Type B pancreatic cell (in vitro differentiated cells): Measurements from ENCODE around the gene TRAF7. TPM values are rescaled to one million over a fixed set of nuclear protein-coding genes. Genes with fewer than 3 reads are reported as not detected.

Experiments
- DNase-seq: peaks from one replicate; pipeline ENCODE4 v3.0.0; 2021; ENCODE audit warnings: mixed read lengths; ENCODE audit not compliant: unreplicated experiment; ENCODE audit errors: extremely low spot score
- H3K27ac Mint-ChIP-seq: 2 replicates; pipeline ENCODE4 v1.8.0; 2021; ENCODE audit warnings: mild to moderate bottlenecking, mixed read lengths
- H3K27me3 Mint-ChIP-seq: 2 replicates; pipeline ENCODE4 v1.8.0; 2021; ENCODE audit warnings: mixed read lengths
- H3K36me3 Mint-ChIP-seq: 2 replicates; pipeline ENCODE4 v1.8.0; 2021; ENCODE audit warnings: mixed read lengths
- H3K4me1 Mint-ChIP-seq: one replicate; pipeline ENCODE4 v1.8.0; 2021; ENCODE audit warnings: mixed read lengths; ENCODE audit not compliant: unreplicated experiment
- H3K4me3 Mint-ChIP-seq: 2 replicates; pipeline ENCODE4 v1.8.0; 2021; ENCODE audit warnings: mild to moderate bottlenecking, mixed read lengths
- H3K9me3 Mint-ChIP-seq: 2 replicates; pipeline ENCODE4 v1.8.0; 2021; ENCODE audit warnings: mixed read lengths
- total RNA-seq: library from RNA; stranded (reverse); gene quantifications from 2 replicates; pipeline ENCODE4 v1.2.1, GENCODE V29; 2021; ENCODE audit warnings: low replicate concordance
- TF ChIP-seq, protein P1 (sequence below): fragments of 200-600 bp; sonication (generic); conservative IDR thresholded peaks from 2 replicates; pipeline ENCODE4 v1.5.0; 2021; ENCODE audit warnings: antibody characterized with exemption, mild to moderate bottlenecking

Gene TRAF7
- total RNA-seq, 1 donor from 2014 or later, result 71.0 TPM

- no peak overlapping the region for H3K27ac Mint-ChIP-seq
- H3K4me1 Mint-ChIP-seq, result peaks cover 19% of the 10 kb centered on the region
- H3K36me3 Mint-ChIP-seq, result peaks cover 4% of the 10 kb centered on the region
- peaks cover 3% of the 10 kb centered on the region for H3K27me3 Mint-ChIP-seq
- no peaks in the 10 kb centered on the region for H3K9me3 Mint-ChIP-seq
- TF ChIP-seq, protein P1, sequence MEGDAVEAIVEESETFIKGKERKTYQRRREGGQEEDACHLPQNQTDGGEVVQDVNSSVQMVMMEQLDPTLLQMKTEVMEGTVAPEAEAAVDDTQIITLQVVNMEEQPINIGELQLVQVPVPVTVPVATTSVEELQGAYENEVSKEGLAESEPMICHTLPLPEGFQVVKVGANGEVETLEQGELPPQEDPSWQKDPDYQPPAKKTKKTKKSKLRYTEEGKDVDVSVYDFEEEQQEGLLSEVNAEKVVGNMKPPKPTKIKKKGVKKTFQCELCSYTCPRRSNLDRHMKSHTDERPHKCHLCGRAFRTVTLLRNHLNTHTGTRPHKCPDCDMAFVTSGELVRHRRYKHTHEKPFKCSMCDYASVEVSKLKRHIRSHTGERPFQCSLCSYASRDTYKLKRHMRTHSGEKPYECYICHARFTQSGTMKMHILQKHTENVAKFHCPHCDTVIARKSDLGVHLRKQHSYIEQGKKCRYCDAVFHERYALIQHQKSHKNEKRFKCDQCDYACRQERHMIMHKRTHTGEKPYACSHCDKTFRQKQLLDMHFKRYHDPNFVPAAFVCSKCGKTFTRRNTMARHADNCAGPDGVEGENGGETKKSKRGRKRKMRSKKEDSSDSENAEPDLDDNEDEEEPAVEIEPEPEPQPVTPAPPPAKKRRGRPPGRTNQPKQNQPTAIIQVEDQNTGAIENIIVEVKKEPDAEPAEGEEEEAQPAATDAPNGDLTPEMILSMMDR, result no peak
- H3K4me3 Mint-ChIP-seq, result peak overlapping the region; percentile 94
- DNase-seq, result no peak
These were observed 2.1 kb downstream of the TRAF7 start for GRCh38 chr16:2157480-2158261.

- Mint-ChIP-seq H3K36me3 (peaks cover 4% of the 10 kb centered on the region), H3K27me3 (peaks cover 3% of the 10 kb centered on the region), H3K4me1 (peaks cover 18% of the 10 kb centered on the region), H3K9me3 (no peaks in the 10 kb centered on the region), H3K27ac (no peak overlapping the region), H3K4me3 (no peak overlapping the region)
- TF ChIP-seq, protein P1, result no peak
- no peak for DNase-seq
These were observed 2.7 kb downstream of the TRAF7 start for GRCh38 chr16:2158262-2158638.

- TF ChIP-seq, protein P1, result no peak
- H3K36me3 Mint-ChIP-seq, result peaks cover 4% of the 10 kb centered on the region
- peaks cover 3% of the 10 kb centered on the region for H3K27me3 Mint-ChIP-seq
- DNase-seq, result no peak
- peak overlapping the region; percentile 22 for H3K4me3 Mint-ChIP-seq
- H3K4me1 Mint-ChIP-seq, result peaks cover 15% of the 10 kb centered on the region
- no peak overlapping the region for H3K27ac Mint-ChIP-seq
- H3K9me3 Mint-ChIP-seq, result no peaks in the 10 kb centered on the region
These were observed 3.7 kb downstream of the TRAF7 start for GRCh38 chr16:2159175-2159838.

DNA sequence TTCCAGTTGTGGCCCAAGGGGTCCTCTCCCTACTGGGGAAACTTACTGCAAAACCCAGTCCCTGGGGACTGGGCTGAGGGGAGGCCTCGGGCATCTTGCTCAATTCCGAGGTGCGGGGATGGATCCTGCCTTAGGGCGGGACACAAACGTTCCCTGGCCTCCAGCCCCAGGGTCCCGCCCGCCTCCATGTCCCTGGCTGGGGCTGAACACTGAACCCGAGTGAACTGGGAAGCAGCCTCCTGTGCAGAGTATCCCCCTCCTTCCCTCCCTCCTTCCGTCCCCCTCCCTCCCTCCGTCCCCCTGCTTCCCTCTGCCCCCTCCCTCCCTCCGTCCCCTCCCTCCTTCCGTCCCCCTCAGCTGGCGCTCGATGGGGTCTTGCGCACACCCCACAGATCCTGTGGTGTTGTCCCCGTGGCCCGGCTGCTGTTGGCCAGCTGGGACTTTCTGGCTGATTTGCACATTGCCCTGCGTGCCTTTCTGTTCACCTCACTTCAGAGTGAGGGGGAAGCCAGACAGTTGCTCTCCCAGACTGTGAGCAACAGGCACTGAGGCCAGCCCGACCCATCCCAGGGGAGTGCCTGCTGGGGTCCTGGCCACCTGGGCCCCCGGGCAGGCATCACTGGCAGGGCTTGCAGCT lies 5.5 kb downstream of the TRAF7 start:
- H3K4me3 Mint-ChIP-seq, result no peak overlapping the region
- no peaks in the 10 kb centered on the region for H3K36me3 Mint-ChIP-seq
- TF ChIP-seq, protein P1, result no peak
- peaks cover 15% of the 10 kb centered on the region for H3K4me1 Mint-ChIP-seq
- no peaks in the 10 kb centered on the region for H3K9me3 Mint-ChIP-seq
- no peaks in the 10 kb centered on the region for H3K27me3 Mint-ChIP-seq
- no peak for DNase-seq
- no peak overlapping the region for H3K27ac Mint-ChIP-seq

- no peak for DNase-seq
- Mint-ChIP-seq H3K36me3 (no peaks in the 10 kb centered on the region), H3K9me3 (no peaks in the 10 kb centered on the region), H3K27me3 (no peaks in the 10 kb centered on the region), H3K27ac (peak overlapping the region; percentile 53), H3K4me1 (peaks cover 6% of the 10 kb centered on the region), H3K4me3 (no peak overlapping the region)
- TF ChIP-seq, protein P1, result no peak
These were observed 6.3 kb downstream of the TRAF7 start for GRCh38 chr16:2161911-2162310.
